HUDEP-2 (cell line): ENCODE measurements around the gene KISS1R.
"Not testable (repeated sequence)": the region's sequence is repeated elsewhere in the genome, so short reads cannot be mapped to it uniquely, and the experiment has no call there.

Experiments used
- DNase-seq, 76 experiments: peaks; one replicate each; lab custom pipeline; 2025; ENCODE audit not compliant: unreplicated experiment in 76 of 76; lab: John Stamatoyannopoulos, UW

KISS1R gene

DNA sequence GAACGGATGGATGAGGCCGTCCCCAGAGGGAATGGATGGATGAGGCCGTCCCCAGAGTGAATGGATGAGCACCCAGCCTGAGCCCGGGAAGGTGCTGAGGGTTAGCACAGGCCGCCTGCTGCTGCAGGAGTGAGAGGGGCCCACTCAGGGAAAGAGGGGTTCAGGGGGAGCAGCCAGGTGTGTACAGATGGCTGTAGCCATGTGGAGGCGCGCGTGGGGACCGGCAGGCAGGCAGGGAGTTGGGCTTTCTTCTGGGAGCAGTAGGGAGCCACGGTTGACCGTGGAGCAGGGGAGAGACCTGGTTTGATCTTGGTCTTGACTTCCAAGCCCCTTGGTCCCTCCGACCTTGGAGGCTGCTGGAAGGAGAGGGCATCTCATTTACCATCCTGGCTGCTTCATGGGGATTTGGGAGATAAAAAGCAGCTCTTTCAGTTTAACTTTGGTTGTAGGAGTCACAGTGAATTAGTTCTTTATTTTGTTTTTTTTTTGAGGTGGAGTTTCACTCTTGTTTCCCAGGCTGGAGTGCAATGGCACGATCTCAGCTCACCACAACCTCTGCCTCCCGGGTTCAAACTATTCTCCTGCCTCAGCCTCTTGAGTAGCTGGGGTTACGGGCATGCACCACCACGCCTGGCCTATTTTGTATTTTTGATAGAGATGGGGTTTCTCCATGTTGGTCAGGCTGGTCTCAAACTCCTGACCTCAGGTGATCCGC is 33.4 kb downstream of the KISS1R start:
- no peak for DNase-seq

DNA sequence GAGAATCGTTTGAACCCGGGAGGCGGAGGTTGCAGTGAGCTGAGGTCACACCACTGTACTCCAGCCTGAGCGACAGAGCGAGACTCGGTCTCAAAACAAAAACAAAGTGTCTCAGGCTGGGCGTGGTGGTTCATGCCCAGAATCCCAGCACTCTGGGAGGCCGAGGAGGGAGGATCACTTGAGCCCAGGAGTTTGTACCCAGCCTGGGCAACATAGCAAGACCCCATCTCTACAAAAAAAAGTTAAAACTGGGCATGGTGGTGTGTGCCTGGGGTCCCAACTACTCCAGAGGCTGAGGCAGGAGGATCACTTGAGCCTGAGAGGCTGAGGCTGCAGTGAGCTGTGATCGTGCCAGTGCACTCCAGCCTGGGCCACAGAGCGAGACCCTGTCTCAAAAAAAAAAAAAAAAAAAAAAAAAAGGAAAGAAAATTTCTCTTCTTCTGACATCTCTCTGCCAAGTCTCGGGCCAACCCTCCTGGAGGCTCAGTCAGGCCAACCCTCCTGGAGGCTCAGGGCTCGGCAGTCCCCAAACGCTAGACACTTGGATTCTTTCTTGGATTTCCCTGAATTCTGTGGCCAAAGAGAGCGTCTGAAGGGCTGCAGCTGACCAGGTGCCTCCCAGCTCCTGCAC is 35.0 kb downstream of the KISS1R start:
- no peak for DNase-seq

DNA sequence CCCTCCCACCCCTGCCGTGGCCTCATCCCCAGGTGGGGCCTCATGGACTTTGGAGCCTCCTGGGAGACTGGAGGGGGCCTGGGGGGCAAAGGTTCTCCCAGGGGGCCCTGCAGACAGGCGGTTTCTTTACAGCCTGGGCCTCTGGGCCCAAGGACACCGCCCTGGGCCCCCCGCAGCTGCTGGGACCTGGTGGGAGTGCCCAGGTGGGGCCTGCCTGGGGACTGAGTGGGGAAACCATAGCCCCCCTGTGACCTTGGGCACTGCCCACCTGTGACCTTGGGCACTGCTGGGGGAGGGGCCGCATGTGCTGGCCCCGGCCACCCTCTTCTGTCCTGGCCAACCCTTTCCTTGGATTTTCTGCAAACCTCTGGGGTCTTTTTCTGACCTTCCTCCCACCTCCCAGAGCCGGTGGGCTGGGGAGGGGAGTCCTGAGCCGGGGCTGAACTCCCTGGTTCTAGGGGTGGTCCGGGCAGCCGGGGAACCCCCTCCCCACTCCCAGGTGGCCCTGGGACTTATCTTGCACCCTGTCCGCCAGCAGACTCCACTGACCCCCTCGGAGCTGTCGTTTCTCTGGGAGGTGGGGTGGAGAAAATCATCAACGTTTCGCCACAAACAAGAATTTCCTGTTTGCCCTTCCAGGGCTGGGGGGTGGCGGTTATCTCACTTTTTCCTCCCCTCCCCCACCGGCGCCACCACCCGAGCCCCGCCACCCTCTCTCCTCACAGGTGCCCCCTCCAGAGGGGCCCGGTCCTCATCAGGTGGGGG is 35.7 kb downstream of the KISS1R start:
- DNase-seq, result no peak

DNA sequence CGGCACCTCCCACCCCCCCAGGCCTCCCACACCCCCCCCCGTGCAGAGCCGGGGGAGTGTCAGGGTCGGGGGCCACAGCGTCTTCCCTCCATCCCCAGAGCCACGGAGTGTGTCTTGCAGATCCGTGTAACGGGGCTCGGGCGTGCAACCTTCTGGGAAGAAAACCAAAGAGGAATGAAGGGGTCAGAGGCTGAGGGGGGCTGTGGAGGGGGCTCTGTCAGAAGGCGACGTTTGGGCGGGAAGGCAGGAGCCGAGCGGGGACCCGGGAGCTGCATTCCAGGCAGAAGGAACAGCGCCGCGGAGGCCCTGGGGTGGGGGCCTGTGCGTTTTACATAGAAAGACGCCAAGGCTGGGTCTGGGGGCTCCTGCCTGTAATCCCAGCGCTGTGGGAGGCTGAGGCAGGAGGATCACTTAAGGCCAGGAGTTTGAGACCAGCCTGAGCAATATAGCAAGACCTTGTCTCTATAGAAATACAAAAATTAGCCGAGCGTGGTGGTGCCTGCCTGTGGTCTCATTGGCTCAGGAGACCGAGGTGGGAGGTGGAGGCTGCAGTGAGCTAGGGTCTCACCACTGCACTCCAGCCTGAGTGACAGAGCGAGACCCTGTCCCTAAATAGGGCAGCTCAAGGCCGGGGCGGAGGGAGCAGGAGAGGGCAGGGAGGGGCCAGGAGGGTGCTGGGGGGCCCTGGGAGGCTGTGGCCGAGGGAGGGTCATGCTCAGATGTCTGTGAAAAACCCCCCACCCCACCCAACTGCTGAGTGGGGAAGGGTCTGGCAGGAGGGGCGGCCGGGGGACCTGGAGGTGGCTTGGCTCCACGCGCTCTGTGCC is 36.5 kb downstream of the KISS1R start:
- no peak for DNase-seq

DNA sequence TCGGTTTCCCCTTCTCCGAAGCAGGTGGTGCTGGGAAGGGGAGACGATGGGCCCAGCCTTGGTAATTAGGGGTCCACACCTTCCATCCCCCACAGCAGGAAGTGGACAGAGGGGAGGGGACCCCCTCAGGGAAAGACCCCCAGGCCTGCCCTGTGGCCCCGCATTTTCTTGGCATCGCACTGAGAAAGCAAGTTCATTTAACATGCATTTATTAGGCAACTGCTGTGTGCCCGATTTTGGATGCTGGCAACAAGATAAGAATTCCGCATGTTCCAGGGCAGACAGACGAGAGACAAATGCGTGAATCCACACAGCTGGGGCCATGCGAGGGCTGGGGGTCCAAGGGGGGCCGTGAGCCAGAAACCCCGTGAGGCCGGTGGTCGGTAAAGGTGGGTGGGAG is 37.1 kb downstream of the KISS1R start:
- DNase-seq, result no peak

DNA sequence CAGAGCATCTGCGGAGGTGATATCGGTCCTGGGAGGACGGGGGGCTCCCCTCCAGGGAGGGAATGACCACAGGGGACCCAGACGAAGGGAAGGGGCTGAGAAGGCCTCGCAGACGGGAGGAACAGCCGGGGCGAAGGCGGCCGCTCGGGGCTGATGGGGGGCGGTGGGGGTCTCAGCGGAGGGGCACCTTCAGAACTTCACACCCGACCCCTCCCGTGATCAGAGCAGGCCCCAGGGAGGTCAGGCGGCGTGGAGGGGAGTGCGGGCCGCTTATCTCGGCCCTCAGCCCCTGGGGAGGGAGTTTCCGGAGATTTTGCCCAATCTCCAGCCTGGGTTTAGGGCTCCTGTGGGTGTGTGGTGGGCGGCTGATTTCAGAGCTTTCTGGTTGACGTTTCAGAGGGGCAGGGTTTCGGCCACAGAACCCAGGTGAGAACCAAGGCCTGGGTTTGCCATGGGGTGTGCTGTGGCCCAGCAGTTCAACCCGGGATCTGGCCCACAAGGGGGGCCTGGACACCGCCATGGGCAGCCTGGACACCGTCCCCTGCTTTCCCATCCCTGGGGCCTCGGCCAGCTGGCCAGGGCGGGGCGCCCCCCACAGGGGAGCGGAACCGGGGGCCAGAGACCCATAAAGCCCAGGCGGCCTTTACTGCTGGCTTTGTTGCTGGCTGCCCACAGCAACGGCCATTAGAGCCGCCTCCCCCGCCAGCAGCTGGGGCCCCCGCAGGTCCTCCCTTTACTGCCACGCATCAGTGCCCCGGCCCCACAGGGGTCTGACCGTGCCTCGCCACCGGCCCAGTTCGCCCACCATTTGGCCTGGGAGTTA is 37.8 kb downstream of the KISS1R start:
- peak in 5 of 76 experiments; percentile 9 to 41 (median 20) for DNase-seq

DNA sequence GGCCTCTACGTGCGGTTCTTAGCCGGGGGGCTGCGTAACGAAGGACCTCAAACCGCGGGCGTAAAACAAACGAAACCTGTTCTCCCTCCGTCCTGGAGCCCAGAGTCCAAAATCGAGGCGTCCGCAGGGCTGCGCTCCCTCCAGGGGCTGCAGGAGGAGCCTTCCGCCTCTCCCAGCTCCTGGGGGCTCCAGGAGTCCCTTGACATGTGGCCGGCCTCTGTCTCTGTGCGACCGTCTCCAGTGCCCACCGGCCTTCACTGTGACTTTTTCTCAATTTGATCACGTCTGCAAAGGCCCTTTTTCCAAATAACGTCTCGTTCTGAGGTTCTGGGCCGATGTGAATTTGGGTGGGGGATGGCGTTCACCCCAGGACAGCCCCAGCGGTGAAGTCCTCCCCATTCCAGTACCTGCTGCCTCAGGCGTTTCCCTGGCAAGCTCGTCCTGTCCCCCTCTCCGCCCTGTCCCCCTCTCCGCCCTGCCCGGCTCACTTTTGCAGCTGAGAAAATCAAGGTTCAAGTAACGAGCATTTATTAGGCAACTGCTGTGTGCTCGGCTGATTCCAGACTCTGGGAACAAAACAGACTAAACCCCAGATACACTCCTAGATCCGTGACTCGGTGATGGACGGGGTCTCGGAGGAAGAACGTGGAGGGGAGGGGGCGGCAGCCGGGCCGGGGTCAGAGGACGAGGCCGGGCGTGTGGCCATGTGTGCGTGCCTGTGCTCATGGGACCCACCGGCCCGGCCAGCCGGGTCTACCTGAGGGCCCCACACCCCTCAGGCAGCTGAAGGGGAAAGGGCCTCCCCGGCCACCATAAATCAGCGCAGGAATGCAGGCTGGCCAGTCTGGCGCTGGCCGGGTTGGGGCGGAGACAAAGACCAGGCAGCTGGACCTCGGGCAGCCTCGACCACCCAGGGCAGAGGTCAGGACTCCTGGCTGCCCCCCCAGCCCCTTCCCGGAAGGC is 39.0 kb downstream of the KISS1R start:
- DNase-seq, result no peak

DNA sequence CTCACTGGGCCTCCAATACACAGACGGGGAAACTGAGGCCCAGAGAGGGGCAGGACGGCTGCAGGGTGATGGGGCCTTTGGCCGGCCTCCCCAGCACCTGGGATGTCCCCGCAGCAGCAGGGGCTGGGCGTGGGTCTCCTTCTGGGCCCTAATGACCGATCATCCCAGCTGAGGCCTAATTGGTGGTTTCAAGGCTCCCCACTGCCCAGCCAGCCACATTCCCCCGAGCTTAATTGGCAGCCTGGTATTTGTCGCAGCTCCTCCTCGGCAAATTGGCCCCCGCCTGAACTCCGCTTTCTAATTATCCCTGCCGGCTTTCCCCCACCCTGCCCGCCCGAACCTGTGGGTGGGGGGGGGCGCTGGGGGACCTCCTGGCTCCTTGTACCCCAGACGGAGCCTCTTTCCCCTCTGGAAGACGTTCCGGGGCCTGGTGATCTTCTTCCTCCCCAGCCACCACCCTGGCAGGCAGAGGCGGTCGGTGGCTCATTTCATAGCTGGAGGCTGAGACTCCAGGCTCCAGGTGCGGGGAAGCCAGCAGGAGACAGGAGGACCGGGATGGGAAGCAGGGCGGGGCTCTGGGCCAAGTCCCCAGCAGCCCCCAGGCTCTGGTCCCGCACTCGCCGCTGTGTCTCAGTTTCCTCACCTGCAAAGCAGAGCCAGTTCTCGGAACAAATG is 39.8 kb downstream of the KISS1R start:
- DNase-seq, result no peak

DNA sequence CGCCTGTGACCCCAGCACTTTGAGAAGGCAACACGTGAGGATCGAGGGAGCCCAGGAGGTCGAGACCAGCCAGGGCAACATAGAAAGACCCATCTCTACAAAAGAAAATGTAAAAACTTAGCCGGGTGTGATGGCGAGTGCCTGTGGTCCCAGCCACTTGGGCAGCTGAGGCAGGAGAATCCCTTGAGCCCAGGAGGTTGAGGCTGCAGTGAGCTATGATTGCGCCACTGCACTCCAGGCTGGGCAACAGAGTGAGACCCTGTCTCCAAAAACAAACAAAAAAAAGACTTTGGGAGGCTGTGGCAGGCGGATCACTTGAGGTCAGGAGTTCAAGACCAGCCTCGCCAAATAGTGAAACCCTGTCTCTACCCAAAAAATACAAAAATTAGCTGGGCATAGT is 40.4 kb downstream of the KISS1R start:
- not testable (repeated sequence) for DNase-seq

DNA sequence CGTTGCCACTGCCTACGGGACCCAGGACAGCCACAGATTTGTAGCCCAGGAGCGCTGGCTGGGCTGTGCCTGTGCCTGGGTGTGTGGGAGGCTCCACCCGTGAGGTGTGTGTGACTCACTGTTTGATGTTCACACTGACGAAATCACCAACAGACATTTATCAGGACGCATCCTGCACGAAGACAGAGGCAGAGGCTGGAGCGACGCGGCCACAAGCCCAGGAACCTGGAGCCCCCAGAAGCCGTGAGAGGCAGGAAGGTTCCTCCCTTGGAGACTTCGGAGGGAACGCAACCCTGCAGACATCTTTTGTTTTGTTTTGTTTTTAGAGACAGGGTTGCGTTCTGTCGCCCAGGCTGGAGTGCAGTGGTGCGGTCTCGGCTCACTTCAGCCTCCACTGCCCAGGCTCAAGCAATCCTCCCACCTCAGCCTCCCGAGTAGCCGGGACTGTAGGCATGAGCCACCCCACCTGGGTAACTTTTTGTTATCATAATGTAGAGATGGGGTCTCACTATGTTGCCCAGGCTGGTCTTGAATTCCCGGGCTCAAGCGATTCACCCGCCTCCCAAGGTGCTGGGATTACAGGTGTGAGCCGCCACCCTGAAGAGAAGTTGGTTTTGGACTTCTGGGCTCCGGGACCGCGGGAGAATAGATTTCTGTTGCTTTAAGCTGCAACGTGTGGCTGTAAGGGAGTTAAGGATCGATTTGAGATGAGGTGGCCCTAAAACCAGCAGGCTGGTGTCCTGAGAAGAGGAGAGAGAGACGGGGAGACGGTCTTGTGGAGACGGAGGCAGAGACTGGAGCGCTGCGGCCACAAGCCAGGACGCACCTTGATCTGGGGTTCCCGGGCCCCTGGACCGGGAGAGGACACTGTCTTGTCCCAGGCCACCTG is 42.1 kb downstream of the KISS1R start:
- DNase-seq, result peak in 18 of 76 experiments; percentile 9 to 49 (median 26)

DNA sequence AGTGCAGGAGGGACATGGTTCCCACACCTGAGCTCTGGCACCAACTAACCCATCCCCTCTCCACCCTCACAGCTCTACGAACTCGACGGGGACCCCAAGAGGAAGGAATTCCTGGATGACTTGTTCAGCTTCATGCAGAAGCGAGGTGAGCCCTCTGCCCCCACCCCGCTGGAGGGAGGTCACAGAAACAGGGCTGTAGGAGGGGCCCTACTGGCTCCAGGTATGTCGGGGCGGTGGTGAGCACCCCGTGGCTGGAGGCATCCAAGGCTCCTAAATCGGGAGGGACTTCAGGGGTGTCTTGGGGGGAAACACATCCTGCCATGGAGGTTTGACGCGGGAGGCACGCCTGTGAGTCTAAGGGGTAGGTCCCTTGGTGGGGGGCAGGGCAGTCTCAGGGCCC is 42.9 kb downstream of the KISS1R start:
- DNase-seq, result no peak

DNA sequence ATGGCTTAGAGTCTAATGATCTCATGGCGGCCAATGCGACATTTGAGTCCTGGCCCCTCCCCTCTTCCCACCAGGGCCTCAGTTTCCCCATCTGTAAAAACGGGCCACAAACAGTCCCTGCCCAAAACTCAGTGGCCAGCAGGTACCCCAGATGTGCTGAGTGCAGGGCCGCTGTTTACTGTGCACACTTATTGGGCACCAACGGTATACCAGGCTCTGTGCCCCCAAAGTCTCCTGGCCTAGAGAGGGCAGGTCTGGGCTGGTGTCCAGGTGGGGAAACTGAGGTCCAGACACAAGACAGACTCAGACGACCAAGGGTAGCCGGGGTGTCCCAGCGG is 43.4 kb downstream of the KISS1R start:
- DNase-seq, result no peak

DNA sequence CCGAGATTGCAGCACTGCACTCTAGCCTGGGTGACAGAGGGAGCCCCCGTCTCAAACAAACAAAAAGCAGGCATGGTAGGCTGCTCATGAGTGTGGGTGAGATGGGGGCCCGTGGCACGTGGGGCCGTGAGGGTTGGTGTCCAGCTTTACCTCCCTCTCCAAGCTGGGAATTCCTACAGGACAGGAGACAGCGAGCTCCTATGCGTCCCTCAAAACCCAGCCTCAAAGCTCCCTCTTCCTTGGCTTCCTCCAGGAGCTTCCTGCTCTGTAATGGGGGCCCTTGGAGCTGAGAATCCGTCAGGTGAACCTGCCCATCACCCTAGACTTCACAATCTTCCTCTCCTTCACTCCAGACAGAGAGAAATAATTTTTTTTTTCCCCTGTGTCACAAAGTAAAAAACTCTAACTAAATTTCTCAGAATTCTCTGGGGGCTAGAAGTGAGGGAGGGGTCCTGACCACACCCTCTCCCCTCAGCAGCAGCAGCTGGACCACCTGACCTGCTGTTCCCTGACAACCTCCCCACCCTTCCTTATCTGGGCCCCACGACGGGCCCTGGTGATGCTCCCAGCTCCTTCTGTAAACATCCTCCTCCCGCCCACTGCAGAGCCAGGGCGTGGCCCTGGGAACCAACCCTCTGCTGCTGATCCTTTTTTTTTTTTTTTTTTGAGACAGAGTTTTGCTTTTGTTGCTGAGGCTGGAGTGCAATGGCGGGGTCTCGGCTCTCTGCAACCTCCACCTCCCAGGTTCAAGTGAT is 44.9 kb downstream of the KISS1R start:
- DNase-seq, result peak in 66 of 76 experiments; percentile 22 to 87 (median 68)

DNA sequence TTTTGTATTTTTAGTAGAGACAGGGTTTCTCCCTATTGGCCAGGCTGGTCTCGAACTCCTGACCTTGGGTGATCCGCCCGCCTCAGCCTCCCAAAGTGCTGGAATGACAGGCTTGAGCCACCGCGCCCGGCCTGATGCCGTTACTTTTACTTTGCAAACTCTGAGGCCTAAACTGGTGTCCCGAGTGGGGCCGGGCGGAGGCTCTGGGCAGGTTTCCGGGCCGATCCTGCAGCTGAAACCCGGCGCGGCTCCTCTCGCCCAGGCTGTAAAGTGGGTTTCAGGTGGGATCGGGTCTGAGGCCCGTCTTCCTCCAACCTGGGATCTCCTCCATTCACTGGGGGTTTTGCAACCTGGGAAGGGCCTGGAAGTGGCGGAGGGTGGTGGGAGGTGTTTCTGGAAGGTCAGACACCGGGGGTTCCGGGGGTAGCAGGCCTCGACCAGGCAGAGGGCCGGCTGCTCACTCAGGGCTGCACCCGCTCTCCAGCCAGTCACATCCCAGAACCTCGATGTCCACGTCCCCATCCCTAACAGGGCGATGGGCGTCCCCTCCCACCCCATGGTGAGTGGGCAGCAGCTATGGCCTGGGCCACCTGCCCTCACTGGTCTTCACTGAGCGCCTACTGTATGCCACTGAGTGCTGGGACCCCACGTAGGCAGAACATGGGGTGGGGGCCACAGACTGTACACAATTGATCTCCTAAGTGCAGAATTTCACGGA is 45.7 kb downstream of the KISS1R start:
- DNase-seq, result no peak

DNA sequence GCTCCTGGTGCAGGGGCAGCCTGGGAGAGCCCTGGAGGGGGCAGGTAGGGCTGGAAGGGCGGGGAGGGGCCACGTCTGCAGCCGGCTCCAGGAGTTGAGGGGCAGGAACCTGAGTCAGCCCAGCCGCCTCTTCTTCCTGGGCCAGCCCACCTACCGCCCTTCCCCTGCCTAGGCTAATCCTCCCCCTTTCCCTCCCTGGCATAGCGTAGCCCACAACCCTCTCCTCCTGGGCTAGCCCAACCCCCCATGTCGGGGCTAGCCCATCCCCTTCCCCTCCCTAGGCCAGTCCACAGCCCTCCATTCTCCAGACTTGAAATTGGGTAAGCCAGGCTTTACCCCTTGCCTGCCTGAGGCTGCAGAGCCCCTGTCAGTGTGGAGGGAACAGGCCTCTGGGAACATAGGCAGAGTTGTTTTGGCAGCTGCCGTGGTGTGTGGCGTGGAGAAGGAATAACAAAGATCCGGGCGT is 46.4 kb downstream of the KISS1R start:
- no peak for DNase-seq

DNA sequence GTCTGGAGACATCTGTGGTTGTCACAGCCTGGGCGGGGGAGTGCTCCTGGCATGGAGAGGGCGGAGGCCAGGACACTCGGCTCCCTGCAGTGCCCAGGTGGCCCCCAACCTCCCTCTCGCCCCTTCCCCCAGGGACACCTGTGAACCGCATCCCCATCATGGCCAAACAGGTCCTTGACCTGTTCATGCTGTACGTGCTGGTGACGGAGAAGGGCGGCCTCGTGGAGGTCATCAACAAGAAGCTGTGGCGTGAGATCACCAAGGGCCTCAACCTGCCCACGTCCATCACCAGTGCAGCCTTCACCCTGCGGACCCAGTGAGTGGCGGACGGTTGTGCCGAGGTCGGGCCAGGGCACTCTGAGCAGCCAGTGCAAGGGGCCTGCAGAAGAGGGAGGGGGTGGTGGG is 47.0 kb downstream of the KISS1R start:
- DNase-seq, result no peak
